ELR (cell line): ENCODE results near the gene HOXB9.

Experiments
- DNase-seq: peaks from one replicate; pipeline ENCODE4 v3.0.0-alpha.2; 2015; ENCODE audit warnings: low read depth

Gene HOXB9

DNA sequence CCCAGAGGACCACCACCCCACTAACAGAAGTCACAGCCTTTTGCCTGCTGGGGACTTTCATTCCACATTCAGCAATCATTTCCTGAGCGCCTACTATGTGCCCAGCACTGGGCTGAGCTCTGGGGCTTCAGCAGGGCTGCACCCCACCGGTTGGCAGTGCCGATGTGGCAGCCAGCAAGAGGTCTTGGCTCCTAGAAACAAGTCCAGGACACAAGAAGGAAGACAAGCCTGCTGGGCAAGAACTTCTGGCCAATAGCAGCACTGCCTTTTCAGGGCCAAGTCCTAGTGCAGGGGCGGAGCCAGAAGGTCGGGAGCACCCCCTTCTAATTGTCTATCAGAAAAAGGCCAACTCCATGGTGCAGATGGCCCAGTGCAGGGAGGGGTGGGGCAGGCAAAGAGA is 13.0 kb upstream of the HOXB9 start:
- no peak for DNase-seq

DNA sequence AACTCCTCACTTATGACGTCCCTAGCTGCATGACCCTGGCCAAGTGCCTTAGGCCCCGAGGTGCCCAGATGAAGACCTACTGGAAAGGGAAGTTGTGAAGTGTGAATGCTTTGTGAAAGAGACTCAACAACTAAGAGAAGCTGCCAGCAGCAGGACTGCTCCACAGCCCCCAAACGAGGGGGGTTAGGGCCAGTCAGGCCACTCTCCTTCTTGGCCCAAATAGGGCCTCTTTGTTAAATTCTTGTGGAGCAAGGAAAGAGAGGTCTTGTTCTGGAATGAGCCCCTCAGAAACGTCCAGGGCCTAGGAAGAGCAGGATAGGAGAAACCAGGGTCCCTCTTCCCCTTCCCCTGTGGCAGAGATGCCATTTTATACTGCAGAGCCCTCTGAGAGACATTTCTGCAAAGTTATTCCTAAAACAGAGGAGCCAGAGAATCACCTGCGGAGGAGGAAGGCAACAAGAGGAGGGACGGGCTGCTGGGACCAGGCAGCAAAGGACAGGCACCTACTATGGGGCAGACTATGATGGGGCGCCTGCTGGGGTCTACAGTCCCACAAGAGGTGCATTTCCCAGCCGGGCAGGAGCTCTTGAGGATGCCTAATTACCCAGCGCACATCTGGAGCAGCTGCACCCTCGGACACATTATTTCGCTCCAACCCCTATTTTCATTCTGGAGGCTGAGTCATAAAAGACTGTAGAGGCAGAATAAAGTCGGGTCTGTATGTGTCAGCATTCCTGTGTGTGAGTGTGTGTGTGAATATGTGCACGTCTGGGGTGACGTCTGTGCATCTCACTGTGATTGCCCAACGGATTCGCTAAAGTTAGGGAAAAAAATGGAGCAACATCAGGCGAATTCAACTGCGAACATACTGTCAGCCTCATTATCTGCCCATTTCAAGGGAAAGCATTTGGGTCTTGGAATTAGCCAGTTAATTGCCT is 11.4 kb upstream of the HOXB9 start:
- DNase-seq: peak; percentile 88

DNA sequence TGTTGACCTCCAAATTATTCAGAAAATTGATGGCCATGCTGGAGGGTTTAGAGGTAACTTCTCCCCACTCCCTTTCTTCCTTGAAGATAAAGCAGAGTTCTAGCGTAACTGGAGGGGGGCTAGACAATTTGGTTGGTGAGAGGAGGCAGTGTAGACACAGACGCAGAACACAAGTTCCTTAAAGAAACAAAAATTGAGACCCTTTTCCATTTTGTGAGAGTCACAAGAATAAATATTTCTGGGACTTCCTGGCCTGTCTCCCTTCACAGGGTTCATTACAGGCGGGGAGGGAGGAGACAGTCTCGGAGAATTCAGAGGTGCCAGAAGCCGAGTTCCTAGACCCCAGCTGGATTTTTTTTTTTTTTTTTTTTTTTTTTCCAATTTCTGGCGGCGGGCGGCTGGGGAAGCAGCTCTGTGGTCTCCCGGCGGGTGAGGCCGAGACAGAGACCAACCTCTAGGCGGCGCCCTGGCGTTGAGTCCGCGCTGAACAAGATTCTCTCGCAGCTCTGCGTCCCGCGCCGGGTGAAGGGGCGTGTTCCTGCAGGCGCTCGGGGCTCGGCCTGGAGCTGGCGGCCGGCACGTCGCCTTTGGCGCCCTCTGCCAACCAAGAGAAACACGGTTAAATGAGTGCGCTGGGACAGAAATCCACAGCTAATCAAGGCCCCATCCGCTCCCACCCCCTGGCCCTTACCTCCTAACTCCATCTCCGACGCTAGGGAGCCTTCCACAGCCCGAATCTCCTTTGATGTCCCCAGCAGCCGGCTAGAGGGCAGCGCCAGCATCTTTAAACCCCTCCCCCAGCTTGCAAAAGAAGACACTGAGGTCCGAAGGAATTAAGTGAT is 10.2 kb upstream of the HOXB9 start:
- peak; percentile 88 for DNase-seq

DNA sequence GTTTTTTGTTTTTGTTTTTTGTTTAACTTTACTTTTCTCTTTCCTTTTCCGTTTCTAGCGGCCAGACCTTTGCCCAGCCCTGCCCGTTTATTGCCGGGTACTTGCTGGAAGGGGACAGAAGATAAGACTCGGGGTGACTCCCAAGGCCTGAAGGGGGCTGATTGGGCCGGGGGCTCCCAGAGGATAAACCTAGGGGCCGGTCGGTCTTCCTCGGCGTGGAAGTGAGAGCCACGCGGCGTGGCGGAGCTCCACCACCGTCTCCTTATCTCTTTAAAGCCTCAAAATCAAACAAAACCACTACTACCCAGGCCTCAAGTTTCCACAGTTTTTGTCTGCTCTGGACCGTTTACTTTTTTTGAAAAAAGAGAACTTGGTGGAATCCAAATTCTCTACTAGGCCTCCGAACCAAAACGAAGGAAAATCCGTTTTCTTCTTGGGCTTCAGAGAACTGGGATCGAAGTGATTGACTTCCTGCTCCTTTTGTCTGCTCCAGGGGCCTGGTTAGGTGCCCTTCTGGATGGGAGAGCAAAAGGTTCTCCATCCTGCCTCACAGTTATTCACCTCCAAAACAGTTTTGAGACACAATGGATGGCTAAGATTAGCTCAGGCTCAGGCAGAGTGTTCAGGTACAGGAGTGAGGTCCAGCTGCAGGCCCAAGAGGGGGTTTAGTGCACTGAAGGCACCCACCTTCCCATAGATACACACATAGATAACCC is 8.5 kb upstream of the HOXB9 start:
- DNase-seq: no peak

DNA sequence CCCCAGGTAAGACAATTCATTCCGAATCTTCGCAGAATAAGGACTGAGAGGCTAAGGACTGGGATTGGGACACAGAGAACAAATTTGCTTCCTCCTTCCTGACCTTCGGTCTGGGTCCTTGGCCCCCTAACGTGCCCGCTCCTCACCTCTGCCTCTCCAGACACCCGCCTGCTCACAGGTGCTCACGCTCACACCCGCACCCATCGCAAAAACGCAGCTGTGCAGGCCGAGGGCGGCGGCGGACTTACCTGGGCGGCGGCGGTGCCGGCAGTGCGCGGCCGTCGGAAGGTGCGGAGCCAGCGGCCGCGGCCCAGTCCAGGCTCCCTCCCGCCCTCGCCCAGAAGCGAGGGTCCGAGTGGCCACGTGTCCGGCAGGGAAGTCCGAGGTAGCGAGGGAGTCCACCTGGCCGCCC is 7.1 kb upstream of the HOXB9 start:
- no peak for DNase-seq

DNA sequence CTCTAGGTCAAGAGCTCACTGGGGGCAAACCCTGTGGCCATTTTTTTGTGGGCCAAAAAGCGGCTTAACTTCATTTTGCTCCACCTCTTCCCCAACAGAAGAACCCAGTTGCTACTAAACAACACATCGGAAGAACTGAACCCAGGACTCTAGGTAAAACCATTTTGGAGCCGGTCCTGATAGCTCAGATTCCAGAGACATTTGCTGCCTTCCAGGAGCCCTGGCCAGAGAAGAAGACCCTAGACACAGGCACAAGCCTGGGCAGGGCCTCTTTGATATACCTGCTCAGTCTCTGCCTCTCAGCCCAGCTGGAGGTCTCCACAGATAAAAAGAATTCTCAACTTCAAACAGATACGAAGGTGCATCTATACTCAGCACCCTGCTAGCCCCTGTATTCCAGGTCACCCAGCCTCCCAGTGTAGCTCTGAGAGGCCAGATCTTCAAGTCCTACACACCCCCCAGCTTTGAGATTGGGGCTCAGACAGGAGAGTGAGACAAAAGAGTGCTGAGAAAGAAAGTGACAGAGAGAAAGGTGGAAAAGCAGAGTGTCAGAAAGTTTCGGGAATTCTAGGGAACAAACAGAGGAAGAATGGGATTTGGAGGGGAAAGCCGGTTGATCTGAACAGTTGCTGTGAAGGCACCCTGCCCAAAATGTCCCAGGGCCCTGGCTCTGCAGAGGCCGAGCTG is 6.6 kb upstream of the HOXB9 start:
- DNase-seq: no peak

DNA sequence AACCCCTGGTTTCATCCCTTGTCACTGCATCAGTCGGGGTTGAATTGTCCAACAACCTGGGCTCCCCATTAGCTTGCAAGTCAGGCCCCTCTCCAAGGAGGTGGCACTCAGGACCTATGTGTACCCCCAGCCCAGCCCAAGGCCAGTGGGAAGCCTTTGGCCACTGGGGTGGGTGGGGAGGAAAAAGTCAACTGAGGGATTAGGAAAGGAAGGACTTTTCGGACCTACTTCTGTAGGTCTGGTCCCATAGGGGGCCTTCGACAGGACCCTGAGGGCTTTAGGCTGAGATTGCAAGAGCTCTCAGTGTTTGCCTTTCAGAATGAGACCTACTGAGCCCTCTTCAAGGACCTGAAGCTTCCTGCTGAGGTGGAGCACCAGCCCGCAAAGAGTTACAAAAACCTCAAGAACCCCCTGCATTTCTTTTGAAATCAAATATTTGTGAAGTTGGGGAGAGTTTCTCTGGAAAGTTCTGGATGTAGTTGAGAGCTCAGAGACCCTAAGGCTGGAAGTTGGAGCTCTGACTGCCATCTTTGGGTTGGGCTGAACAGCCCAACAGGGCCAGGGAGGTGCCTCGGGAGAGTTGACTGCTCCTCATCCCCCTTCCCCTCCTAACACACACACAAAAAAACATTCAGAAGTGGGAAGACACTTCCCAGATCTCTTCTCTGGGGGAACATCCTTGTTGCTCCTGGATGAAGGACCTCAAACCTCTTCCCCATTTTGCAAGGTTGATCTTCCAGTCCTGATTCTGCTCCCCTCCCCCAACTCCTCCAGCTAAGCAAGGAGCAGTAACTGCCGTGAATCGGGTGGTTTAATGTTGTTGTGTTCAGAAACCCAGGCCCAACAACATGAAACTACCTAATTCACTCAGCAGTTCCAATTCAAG is 5.8 kb upstream of the HOXB9 start:
- no peak for DNase-seq

DNA sequence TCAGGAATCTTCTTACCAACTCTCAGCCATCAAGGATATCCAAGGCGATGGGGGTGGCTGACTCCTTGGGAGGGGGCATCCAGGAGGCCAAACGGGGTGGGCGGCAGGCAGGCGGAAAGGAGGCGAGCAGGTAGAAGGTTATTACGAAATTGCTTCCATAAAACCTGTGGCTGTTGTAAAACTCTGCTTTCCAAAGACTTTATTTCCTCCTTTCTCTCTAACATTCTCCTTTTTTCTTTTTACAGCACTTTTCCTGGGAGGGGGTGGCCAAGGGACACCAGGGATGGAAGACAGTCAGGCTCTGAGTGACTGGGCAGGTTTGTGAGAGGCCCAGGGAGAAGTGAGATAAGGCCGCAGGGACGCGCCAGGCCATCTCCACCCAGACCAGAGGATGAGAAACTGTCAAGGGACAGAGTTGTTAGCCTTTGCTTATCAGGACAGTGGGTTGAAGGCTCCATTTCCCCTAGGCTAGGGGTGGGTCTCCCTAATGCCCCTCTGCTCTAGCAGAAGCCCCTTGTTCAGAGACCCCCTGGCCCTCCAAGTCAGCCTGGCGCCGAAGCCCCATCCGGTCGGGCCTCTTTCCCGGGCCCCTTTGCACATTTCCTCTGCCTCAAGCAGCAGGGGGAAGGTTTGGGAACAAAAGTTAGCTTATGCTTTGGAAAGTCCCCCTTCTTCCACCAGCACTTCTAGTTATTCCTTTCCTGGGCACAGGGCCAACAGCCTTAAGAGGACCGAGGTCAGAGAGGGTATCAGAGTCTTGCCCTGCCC is 5.0 kb upstream of the HOXB9 start:
- no peak for DNase-seq

DNA sequence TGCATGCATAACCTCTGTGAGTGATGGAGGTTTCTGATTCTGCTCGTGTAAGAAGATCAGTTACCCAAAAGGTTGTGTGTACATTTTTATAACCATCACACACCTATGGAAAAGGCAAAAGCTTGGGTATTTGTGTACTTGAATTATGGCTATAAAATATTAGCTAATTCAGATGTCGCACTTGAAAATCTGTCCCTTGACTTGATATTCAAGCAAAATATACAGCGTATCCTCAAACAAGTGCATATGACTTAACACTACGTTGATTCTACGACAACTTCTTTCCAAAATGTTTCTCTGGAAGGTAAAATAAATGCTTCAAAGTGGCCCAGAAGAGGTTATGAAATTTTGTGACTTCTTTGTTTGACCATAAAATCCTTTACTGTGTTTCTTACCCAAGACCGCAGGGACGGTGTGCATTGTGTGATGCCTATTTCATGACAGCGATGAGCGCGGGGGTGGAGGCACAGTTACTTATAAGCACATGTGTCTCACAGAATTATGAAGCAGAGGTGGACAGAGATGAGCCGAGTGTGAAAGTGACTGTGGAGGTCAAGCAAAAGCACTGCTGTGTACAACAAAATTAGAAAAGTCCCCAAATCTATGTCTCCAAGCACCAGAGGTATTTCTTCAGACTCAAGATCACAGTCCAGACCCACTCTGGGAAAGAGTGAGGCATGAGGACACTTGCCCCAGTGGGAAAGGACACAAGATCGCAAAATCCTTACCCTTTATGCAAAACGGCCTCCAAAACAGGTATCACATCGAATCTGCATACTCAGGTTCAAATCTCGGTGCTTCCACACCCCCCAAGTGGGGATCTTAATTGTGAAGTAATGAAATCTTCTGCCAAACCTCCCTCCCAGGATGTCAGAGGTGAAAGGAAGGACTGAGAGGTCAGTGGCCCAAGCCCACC is 4.1 kb upstream of the HOXB9 start:
- DNase-seq: no peak

DNA sequence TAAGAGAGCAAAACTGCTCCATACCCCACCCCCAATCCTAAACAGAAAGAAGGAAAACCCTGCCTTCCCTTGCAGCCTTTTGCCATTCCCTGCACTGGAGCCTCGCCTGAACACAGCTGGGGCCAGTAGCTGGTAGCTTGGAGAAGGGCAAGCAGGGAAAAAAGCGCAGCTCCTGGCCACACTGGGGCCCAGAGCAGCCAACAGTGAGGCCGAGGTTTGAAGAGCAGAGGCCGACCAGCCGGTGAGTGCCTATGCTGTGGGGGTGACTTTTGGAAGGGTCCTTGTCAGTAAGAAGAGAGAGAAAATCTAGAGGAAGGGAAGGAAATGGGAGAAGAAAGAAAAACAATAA is 3.2 kb upstream of the HOXB9 start:
- no peak for DNase-seq

DNA sequence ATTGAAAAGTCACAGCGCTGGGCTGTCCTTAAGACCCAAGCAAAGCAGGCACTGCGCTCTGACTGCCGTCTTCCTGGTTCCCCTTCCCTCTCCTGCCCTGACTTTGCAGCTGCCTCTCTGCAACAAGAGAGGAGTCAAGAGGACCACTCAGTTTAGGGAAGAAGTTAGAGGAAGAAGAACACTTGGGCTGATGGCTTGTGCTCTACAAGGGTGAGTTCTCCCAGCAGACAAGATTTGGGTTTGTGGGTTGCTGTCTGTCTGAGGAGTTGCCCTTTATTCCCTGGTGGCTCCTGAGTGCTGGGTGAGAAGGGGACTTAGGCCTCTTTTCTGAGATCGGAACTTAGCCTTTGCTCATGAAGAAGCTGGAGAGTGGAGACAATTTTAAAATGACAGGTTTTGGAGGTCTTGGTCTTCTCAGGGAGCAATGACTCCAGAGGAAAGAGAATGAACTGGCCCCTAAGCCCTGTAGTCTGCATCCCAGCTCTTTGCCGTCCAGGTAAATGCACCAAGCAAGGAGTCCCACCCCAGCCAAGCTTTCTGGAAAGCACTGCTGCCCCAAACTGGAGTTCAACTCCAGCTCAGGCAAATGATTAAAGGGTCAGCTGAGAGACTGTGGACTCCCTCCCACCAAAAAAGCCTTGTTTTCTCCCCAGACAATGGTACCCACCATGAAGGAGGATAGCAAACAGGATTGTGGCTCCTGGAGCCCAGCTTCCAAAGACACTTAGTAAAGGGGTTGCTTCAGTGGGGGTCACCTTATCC is 2.7 kb upstream of the HOXB9 start:
- no peak for DNase-seq

DNA sequence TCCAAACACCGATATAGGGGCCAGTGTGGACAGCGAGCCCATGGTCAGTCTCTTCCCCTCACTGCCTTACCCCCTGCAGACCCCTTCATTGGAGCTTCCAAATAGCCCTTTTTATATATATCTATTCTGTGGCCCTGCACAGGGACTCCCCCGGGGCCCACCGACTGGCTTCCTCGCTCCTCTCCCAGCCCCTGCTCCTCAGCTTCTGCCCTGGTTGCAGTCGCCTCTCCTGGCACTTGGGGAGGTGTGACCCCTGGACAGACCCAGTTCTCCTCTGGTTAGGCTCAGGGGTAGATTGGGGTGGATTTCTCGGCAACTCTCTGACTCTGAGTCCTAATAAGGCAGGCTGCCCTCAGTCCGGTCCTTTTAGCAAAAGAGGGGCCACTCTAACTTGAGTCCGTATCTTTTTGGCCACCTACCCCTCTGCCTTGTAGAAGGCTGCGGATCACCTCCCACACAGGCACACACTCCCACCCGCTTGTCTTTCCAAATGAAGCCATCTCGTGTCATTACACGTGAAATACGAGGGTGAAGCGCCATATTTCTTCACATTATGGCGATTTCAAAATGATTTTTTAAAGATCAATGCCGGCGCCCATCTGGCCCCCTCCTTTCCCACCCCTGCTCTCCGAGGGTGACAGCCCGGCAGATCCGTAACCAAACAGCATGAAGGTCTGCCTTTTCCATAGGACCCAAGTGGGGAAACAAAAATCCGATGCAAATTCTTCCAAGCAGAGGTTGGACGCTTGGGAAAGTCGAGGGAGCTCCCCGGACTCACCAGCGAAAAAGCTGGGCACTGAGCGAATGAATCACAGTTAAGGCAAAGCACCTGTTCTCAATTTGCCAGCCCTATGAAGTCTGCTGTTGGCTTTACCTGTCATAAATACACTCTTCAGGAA is 1.7 kb upstream of the HOXB9 start:
- DNase-seq: no peak

DNA sequence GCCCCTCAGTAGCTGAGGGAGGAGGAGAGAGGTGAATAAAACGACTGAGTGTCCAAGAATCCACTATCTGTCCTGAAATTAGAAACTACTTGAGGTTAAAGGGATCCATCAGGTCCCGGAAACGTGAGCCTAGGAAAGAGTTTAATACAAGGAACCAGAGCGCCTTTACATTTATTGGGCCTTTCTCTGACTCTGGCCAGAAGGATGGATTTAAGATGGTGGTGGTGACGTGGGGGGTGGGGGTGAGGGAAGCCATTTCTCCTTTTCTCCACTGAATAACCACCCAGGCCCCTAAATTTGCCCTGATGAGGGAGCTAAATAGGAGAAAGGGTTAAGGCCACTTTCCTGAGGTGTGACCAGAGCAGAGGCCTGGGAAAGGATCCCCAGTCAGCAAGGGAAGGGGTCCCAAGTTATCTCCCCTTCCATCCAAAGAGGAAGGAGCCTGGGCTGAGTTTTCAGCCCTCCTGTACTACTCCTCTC is 1.0 kb upstream of the HOXB9 start:
- DNase-seq: no peak

DNA sequence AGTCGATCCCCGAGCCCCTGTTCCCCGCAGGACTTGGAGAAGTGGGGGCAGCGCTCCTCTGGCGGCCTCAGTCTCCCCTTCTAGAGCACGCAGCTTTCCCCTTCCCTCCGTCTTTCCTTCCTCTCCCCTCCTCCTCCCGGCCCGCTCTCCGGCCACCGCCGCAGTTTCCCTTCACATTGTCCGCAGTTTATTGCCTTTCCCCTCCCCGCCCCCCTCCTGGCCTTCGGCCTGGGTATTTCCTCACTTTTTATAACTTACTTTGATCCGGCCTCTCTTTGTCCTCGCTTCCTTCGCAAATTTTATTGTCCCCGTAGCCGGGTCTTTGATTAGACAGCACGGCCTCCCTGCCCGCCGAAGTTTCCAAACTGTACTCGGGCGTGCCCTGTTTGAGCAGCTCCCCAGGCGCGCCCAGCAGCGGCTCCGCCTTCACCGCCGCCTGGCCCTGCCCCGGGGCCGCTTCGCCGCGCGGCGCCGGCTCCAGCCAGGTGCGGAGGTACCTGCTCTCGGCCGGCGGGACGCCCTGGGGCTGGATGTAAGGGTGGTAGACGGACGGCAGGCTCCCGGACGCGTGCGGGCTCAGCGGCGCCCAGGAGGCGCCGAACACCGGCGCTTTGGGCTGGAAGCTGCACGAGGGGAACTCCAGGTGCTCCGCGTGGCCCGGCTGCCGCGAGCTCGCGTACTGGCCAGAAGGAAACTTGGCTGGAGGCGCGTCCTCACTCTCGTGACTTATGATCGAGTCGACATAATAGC is 488 bp downstream of the HOXB9 start:
- DNase-seq: no peak

DNA sequence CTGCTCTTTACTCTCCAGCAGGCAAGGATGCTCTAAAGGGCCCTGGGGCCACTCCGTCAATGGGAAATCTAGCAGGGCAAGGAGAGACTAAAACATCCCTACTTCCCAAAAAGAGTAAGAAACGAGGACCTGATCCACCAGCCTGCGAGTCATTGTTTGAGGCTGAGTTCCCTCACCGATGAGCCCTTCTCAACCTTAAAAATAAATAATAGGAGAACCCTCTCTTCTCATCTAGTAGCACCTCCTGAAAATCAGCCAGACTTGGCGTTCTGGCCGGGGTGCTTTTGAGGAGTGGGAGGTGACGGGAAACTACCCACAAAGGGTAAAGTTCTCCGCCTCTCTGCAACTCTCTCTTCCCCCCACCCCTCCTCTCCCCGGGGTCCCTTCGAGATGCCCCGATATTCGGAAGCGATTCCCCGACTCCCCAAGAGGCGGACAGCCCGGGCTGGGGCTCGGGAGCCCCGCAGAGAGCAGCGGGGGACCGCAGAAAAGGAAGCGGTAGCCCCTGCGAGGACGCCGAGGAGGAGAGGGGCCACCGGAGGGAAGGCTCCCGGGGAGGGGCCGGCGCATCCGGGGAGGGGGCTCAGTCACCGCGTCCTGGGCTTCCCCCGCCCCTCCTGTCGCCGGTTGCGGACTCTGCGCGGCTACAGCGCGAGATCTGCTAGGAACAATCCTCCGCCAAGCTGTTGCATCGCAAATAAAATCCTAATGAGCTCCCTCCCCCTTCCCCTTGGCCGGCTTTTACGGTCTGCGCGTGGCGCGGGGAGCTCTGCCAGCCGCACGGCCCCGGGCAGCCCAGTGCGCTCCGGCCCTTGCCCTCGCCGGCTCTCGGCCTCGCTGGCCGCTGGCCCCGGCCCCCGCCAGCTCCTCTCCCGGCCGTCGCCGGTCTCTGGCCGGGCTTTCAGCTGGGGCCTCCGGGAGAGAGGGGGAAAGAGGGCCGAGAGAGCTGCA is 1.3 kb downstream of the HOXB9 start:
- DNase-seq: no peak
